ENCODE measurements around the gene IFT57. TPM values are rescaled to one million over a fixed set of nuclear protein-coding genes. Genes with fewer than 3 reads are reported as not detected.
A peak's percentile ranks its signal among the peaks of the same experiment; 100 is the strongest.

Gene IFT57
- total RNA-seq, 1 experiment from 2014 or later = 68.0 TPM

- DNase-seq (ENCODE audit: low read depth) = no peak
Observed at GRCh38 chr3:108219336-108219735, 2.9 kb downstream of the IFT57 start.

- no peak for DNase-seq (ENCODE audit: low read depth)
Observed at GRCh38 chr3:108218811-108219210, 3.4 kb downstream of the IFT57 start.

GRCh38 chr3:108215871-108216270 is 6.4 kb downstream of the IFT57 start:
- no peak for DNase-seq (ENCODE audit: low read depth)

GRCh38 chr3:108209579-108209978 is 12.6 kb downstream of the IFT57 start:
- no peak for DNase-seq (ENCODE audit: low read depth)

GRCh38 chr3:108208831-108209230 is 13.4 kb downstream of the IFT57 start:
- no peak for DNase-seq (ENCODE audit: low read depth)

GRCh38 chr3:108202834-108203233 is 19.4 kb downstream of the IFT57 start:
- DNase-seq (ENCODE audit: low read depth) = no peak

- DNase-seq (ENCODE audit: low read depth) = no peak
Observed at GRCh38 chr3:108202080-108202479, 20.1 kb downstream of the IFT57 start.

GRCh38 chr3:108201258-108201657 is 21.0 kb downstream of the IFT57 start:
- DNase-seq (ENCODE audit: low read depth) = no peak

GRCh38 chr3:108200578-108200977 is 21.6 kb downstream of the IFT57 start:
- no peak for DNase-seq (ENCODE audit: low read depth)

GRCh38 chr3:108200024-108200423 is 22.2 kb downstream of the IFT57 start:
- no peak for DNase-seq (ENCODE audit: low read depth)

- DNase-seq (ENCODE audit: low read depth) = no peak
Observed at GRCh38 chr3:108191394-108191793, 30.8 kb downstream of the IFT57 start.

GRCh38 chr3:108190346-108190745 is 31.9 kb downstream of the IFT57 start:
- DNase-seq (ENCODE audit: low read depth) = no peak

GRCh38 chr3:108189440-108189839 is 32.8 kb downstream of the IFT57 start:
- DNase-seq (ENCODE audit: low read depth) = no peak

GRCh38 chr3:108185536-108185935 is 36.7 kb downstream of the IFT57 start:
- DNase-seq (ENCODE audit: low read depth) = no peak

- DNase-seq (ENCODE audit: low read depth) = no peak
Observed at GRCh38 chr3:108184824-108185223, 37.4 kb downstream of the IFT57 start.

GRCh38 chr3:108183971-108184370 is 38.3 kb downstream of the IFT57 start:
- DNase-seq (ENCODE audit: low read depth) = no peak

GRCh38 chr3:108183181-108183580 is 39.0 kb downstream of the IFT57 start:
- DNase-seq (ENCODE audit: low read depth) = no peak

- no peak for DNase-seq (ENCODE audit: low read depth)
Observed at GRCh38 chr3:108182339-108182738, 39.9 kb downstream of the IFT57 start.

GRCh38 chr3:108181172-108181571 is 41.1 kb downstream of the IFT57 start:
- no peak for DNase-seq (ENCODE audit: low read depth)

- peak; percentile 11 for DNase-seq (ENCODE audit: low read depth)
Observed at GRCh38 chr3:108180194-108180593, 42.0 kb downstream of the IFT57 start.

- DNase-seq (ENCODE audit: low read depth) = no peak
Observed at GRCh38 chr3:108178676-108179075, 43.5 kb downstream of the IFT57 start.

- DNase-seq (ENCODE audit: low read depth) = no peak
Observed at GRCh38 chr3:108177536-108177935, 44.7 kb downstream of the IFT57 start.

- no peak for DNase-seq (ENCODE audit: low read depth)
Observed at GRCh38 chr3:108175352-108175751, 46.9 kb downstream of the IFT57 start.

GRCh38 chr3:108171106-108171505 is 51.1 kb downstream of the IFT57 start:
- DNase-seq (ENCODE audit: low read depth) = no peak

GRCh38 chr3:108164391-108164790 is 57.8 kb downstream of the IFT57 start:
- no peak for DNase-seq (ENCODE audit: low read depth)
